Measurements from ENCODE around the gene HSD11B2. TPM values are rescaled to one million over a fixed set of nuclear protein-coding genes. Genes with fewer than 3 reads are reported as not detected.

Gene HSD11B2
- total RNA-seq, 1 experiment from 2014 or later, result 9.7 TPM

GRCh38 chr16:67396159-67397035, 34.5 kb upstream of the HSD11B2 start (continued):
- no peak for TF ChIP-seq ZBTB33 (IDR thresholded peaks at IDR 0.05; ENCODE audit: extremely low read depth, insufficient replicate concordance, low read length)
- TF ChIP-seq ZFX (IDR thresholded peaks at IDR 0.05), result no peak

GRCh38 chr16:67397036-67397801, 33.7 kb upstream of the HSD11B2 start:
- CTCF ChIA-PET, result interaction anchor here (1.0 kb wide), 1 partner anchor 137 kb away, joined by 3 read pairs; no protein-coding TSS in a partner anchor

More at GRCh38 chr16:67397036-67397801, 33.7 kb upstream of the HSD11B2 start:
- Histone ChIP-seq H3K4me1 (ENCODE audit: control insufficient read depth in 1 of 2, insufficient read depth in 2 of 2, low read length in 2 of 2) (peaks cover 10 to 20% of the 10 kb centered on the region in 2 experiments), H4K20me1 (ENCODE audit: insufficient read depth) (no peaks in the 10 kb centered on the region), H2AFZ (ENCODE audit: low read depth, low read length, poor library complexity, severe bottlenecking) (no peak overlapping the region), H3K9ac (ENCODE audit: low read length) (peak overlapping the region; percentile 49), H3K4me2 (ENCODE audit: low read length) (peak overlapping the region; percentile 64; the same call in 1 of the 2 replicates), H3K9me3 (ENCODE audit: control insufficient read depth in 1 of 2, insufficient read depth in 1 of 2, low read depth in 1 of 2, low read length in 2 of 2) (no peaks in the 10 kb centered on the region), H3K36me3 (ENCODE audit: control insufficient read depth in 1 of 2, insufficient read depth in 2 of 2, low read length in 2 of 2) (no peaks in the 10 kb centered on the region), H3K79me2 (ENCODE audit: insufficient read depth, low read length) (no peaks in the 10 kb centered on the region), H3K27ac (ENCODE audit: low read depth, low read length) (no peak overlapping the region), H3K9me2 (ENCODE audit: insufficient read depth) (no peaks in the 10 kb centered on the region), H3K27me3 (ENCODE audit: insufficient read depth, low read length) (no peaks in the 10 kb centered on the region), H3K4me3 (replicated peaks in 1 of 2; ENCODE audit: low read depth in 1 of 2, low read length in 2 of 2) (no peak overlapping the region)
- ATAC-seq, result no peak
- BruUV-seq (replicated peaks), result no TSS peak
- RAD21 ChIA-PET (ENCODE audit: low non-redundant PET in 1 of 2, low total read pairs in 2 of 2, uncharacterized antibody in 2 of 2, unreplicated experiment in 2 of 2), result no interaction called here
- POLR2A ChIA-PET, result no interaction called here
- TF ChIP-seq FOSL1 (IDR thresholded peaks at IDR 0.05; ENCODE audit: low read depth) (no peak), CBX3 (IDR thresholded peaks at IDR 0.05; ENCODE audit: low read depth) (no peak), RAD21 (IDR thresholded peaks at IDR 0.05; ENCODE audit: low read depth) (no peak), ZFX (IDR thresholded peaks at IDR 0.05) (no peak), CEBPB (IDR thresholded peaks at IDR 0.05; ENCODE audit: low read depth) (no peak)
- no peak for DNase-seq (ENCODE audit: low read depth, low spot score)
- intact Hi-C loops (cut with micrococcal nuclease), result loop anchor here (5.0 kb wide), 1 partner anchor 135 kb away; no protein-coding TSS in a partner anchor

Data from HCT116 (cell line).